HL-60 (cell line): ENCODE results near the gene IQCF2.
A peak's percentile ranks its signal among the peaks of the same experiment; 100 is the strongest.

Experiments used
- DNase-seq, 2 experiments: peaks; one replicate each; pipeline ENCODE4 v3.0.0-alpha.2; 2010 to 2020; ENCODE audit warnings: low read depth in 1 of 2, low spot score in 1 of 2
- H3K27ac ChIP-seq: fragments of 250-450 bp; sonication (Bioruptor Pico); replicated peaks from 2 replicates; pipeline ENCODE4 v1.5.1; 2020; ENCODE audit warnings: mild to moderate bottlenecking, moderate library complexity
- H3K27me3 ChIP-seq: fragments of 250-450 bp; sonication (Bioruptor Pico); 2 replicates; pipeline ENCODE4 v1.5.1; 2021; ENCODE audit warnings: mild to moderate bottlenecking, moderate library complexity; ENCODE audit not compliant: insufficient read depth, poor library complexity, severe bottlenecking
- H3K4me3 ChIP-seq: replicated peaks from 2 replicates; pipeline ENCODE4 v1.5.1; 2011; ENCODE audit warnings: mild to moderate bottlenecking, control low read depth, low read length; ENCODE audit not compliant: insufficient read depth
- GABPA ChIP-seq: IDR thresholded peaks from 2 replicates; pipeline ENCODE4 v1.6.1; 2012; ENCODE audit warnings: low read depth
- POLR2AphosphoS5 ChIP-seq: IDR thresholded peaks from 2 replicates; pipeline ENCODE4 v1.6.1; 2012; ENCODE audit warnings: low read depth
- SPI1 ChIP-seq: IDR thresholded peaks from 2 replicates; pipeline ENCODE4 v1.6.1; 2012; ENCODE audit warnings: low read depth, mild to moderate bottlenecking, borderline replicate concordance
- TF ChIP-seq, protein P1 (sequence below): IDR thresholded peaks from one replicate; pipeline ENCODE4 v1.5.1; 2011; ENCODE audit warnings: low read length, control low read depth, inconsistent platforms; ENCODE audit not compliant: insufficient read depth
- TF ChIP-seq, protein P2 (sequence below): IDR thresholded peaks from 2 replicates; pipeline ENCODE4 v1.6.1; 2012; ENCODE audit warnings: low read depth; ENCODE audit not compliant: insufficient replicate concordance

The IQCF2 gene

GRCh38 chr3:51816723-51817122, 44.7 kb upstream of the IQCF2 start:
- no peak for DNase-seq
- no peak overlapping the region for H3K27ac ChIP-seq
- TF ChIP-seq, protein P1, sequence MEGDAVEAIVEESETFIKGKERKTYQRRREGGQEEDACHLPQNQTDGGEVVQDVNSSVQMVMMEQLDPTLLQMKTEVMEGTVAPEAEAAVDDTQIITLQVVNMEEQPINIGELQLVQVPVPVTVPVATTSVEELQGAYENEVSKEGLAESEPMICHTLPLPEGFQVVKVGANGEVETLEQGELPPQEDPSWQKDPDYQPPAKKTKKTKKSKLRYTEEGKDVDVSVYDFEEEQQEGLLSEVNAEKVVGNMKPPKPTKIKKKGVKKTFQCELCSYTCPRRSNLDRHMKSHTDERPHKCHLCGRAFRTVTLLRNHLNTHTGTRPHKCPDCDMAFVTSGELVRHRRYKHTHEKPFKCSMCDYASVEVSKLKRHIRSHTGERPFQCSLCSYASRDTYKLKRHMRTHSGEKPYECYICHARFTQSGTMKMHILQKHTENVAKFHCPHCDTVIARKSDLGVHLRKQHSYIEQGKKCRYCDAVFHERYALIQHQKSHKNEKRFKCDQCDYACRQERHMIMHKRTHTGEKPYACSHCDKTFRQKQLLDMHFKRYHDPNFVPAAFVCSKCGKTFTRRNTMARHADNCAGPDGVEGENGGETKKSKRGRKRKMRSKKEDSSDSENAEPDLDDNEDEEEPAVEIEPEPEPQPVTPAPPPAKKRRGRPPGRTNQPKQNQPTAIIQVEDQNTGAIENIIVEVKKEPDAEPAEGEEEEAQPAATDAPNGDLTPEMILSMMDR: no peak
- TF ChIP-seq, protein P2, sequence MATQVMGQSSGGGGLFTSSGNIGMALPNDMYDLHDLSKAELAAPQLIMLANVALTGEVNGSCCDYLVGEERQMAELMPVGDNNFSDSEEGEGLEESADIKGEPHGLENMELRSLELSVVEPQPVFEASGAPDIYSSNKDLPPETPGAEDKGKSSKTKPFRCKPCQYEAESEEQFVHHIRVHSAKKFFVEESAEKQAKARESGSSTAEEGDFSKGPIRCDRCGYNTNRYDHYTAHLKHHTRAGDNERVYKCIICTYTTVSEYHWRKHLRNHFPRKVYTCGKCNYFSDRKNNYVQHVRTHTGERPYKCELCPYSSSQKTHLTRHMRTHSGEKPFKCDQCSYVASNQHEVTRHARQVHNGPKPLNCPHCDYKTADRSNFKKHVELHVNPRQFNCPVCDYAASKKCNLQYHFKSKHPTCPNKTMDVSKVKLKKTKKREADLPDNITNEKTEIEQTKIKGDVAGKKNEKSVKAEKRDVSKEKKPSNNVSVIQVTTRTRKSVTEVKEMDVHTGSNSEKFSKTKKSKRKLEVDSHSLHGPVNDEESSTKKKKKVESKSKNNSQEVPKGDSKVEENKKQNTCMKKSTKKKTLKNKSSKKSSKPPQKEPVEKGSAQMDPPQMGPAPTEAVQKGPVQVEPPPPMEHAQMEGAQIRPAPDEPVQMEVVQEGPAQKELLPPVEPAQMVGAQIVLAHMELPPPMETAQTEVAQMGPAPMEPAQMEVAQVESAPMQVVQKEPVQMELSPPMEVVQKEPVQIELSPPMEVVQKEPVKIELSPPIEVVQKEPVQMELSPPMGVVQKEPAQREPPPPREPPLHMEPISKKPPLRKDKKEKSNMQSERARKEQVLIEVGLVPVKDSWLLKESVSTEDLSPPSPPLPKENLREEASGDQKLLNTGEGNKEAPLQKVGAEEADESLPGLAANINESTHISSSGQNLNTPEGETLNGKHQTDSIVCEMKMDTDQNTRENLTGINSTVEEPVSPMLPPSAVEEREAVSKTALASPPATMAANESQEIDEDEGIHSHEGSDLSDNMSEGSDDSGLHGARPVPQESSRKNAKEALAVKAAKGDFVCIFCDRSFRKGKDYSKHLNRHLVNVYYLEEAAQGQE: no peak
- TF ChIP-seq SPI1 (no peak), GABPA (no peak), POLR2AphosphoS5 (no peak)
- peaks cover 12% of the 10 kb centered on the region for H3K27me3 ChIP-seq
- H3K4me3 ChIP-seq: no peak overlapping the region

DNA sequence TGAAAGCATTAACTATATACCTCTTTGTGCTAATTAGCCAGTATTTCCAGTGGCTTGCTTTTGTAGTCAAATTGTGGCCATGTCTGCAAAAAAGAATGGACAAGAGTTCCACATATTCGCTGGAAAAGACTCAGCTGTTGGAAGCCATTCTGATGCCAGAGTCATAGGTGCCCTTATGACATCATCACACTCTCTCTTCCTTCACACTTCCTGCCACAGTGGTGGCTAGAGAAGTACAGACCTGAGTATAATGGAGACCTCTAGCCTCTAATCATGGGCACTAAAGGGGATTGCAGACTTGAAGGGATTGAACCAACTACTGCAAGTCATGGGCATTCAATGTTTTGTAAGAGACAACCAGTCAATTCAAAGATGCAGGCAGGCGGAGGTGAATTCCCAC, 44.0 kb upstream of the IQCF2 start:
- TF ChIP-seq, protein P1: no peak
- no peak for DNase-seq
- H3K27ac ChIP-seq: no peak overlapping the region
- peaks cover 12% of the 10 kb centered on the region for H3K27me3 ChIP-seq
- no peak overlapping the region for H3K4me3 ChIP-seq

- TF ChIP-seq GABPA (no peak), POLR2AphosphoS5 (no peak), SPI1 (no peak)
- TF ChIP-seq, protein P1: no peak
- TF ChIP-seq, protein P2: no peak
- no peak overlapping the region for H3K4me3 ChIP-seq
- DNase-seq: no peak
- H3K27me3 ChIP-seq: peaks cover 12% of the 10 kb centered on the region
- no peak overlapping the region for H3K27ac ChIP-seq
Measured at GRCh38 chr3:51819151-51819550, 42.3 kb upstream of the IQCF2 start.

DNA sequence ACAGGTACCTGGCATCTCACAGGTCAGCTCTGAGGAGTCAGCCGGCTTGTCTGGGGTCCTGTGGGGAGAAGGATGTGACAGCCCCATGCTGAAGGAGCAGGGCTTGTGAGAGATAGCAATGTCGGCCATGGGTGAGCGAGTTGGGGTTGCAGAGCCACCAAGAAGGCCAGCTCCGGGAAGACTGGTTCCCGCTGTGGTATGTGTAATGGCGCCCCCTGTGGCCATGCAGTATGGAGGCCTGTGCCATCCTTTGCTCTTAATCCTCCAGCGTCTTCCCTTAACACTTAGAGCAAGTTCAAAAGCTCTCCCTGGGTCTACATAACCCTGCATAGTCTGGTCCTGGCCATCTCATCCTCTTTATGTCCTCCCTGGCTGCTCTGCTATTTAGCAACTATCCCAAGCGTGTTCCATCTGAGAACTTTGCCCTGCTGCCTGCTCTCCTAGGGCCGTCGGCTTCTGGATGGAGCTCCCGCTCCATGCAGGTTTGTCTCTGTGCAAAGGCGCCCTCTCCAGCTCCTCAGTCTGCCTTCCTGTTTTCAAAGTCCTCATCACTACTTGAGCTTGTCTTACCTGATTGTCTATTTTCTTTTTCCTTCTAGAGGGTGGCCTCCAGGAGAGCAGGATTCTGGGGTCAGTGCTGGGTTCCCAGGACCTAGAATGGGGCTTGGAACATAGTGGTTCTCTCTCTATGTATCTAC, 41.6 kb upstream of the IQCF2 start:
- no peak overlapping the region for H3K27ac ChIP-seq
- TF ChIP-seq POLR2AphosphoS5: no peak
- TF ChIP-seq, protein P2: no peak
- TF ChIP-seq GABPA: no peak
- TF ChIP-seq SPI1: no peak
- TF ChIP-seq, protein P1: peak; percentile 33
- H3K4me3 ChIP-seq: no peak overlapping the region
- DNase-seq: no peak
- H3K27me3 ChIP-seq: peaks cover 12% of the 10 kb centered on the region
